ENCODE results near the gene FRY. TPM values are rescaled to one million over a fixed set of nuclear protein-coding genes. Genes with fewer than 3 reads are reported as not detected.
A peak's percentile ranks its signal among the peaks of the same experiment; 100 is the strongest.

FRY gene
- total RNA-seq, 1 donor from 2014 or later, result 29.8 TPM

DNA sequence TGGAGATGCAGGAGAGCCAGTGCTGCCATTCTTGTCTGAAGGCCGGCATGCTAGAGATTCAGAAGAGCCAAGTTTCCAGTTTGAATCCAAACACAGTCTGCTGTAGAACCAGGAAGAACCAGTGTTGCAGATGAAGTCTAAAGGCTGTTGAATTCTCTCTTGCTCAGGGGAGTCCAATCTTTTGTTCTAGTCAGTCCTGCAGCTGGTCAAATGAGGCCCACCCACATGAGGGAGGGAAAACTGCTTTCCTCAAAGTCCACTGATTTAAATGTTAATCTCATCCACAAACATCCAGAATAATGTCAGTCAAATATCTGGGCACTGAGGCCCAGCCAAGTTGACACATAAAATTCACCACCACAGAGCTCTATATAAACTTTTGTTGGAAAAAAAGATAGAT is 136.6 kb downstream of the FRY start:
- DNase-seq (ENCODE audit: low read depth), result no peak

DNA sequence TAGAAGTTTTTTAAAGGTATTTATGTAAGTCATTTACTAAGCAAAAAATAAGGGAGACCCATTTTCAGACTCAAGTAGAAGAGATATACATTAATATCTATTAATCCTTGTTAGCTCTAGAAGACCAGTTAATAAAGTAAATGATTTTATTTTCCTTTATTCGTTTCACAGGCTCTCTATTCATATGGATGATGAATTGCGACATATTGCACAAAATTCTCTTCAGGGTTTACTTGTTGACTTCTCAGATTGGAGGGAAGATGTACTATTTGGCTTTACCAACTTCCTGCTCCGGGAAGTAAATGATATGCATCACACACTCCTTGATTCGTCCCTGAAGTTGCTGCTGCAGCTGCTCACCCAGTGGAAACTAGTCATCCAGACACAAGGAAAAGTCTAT is 139.3 kb downstream of the FRY start:
- DNase-seq (ENCODE audit: low read depth), result no peak

- DNase-seq (ENCODE audit: low read depth), result no peak
Measured at GRCh38 chr13:32173881-32174280, 142.3 kb downstream of the FRY start.

DNA sequence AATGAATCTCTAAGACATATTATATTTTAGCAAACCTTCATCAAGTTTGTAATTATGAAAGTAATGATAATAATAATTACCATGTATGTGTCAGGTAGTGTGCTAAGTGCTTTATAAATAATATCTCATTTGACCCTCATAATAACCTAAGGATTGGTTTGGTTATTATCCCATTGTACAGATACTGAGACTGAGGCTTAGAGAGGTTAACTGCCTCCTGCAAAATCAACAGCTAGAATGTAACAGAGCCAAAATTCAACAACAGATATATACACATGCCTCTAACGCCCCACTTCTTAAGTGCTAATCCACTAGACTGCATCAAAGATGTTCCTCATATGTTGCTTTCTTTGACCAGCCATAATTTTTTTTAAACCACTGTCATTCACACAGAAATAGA is 142.8 kb downstream of the FRY start:
- no peak for DNase-seq (ENCODE audit: low read depth)

- DNase-seq (ENCODE audit: low read depth), result no peak
Measured at GRCh38 chr13:32175307-32175706, 143.7 kb downstream of the FRY start.

DNA sequence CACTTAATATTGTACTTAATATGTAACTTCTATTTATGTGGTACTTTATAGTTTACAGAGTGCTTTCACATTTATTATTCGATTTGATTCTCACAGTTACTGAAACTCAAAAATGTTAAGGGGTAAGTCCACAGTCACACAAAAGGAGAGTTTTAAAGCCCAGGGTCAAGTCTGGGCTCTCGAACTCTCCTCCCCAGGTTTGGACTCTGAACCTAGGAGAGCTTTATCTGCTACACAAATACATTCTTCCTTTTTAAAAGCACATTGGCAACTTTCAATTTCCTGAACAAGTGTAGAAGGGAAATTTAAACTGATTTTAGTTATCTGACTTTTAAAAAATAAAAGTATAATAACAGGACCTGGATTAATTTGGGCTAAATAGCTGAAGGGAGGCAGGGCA is 144.4 kb downstream of the FRY start:
- DNase-seq (ENCODE audit: low read depth), result no peak

GRCh38 chr13:32176696-32177095 is 145.1 kb downstream of the FRY start:
- peak; percentile 34 for DNase-seq (ENCODE audit: low read depth)

DNA sequence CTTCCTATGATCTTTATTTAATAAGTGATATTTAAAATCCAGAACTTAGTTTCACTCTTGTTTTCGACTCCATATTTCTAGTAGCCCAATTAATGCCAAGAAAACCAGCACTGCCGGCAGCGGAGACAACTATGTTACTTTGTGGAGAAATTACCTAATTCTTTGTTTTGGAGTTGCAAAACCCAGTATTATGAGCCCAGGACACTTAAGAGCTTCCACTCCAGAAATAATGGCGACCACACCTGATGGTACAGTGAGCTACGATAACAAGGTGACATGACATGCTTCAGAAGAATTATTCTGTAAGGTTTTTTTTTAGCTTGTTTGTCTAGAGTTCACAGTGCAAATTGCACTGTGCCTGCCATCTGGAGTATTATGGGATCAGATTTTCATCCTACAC is 147.2 kb downstream of the FRY start:
- no peak for DNase-seq (ENCODE audit: low read depth)

GRCh38 chr13:32179708-32180107 is 148.1 kb downstream of the FRY start:
- DNase-seq (ENCODE audit: low read depth), result no peak

- DNase-seq (ENCODE audit: low read depth), result no peak
Measured at GRCh38 chr13:32187651-32188050, 156.1 kb downstream of the FRY start.

DNA sequence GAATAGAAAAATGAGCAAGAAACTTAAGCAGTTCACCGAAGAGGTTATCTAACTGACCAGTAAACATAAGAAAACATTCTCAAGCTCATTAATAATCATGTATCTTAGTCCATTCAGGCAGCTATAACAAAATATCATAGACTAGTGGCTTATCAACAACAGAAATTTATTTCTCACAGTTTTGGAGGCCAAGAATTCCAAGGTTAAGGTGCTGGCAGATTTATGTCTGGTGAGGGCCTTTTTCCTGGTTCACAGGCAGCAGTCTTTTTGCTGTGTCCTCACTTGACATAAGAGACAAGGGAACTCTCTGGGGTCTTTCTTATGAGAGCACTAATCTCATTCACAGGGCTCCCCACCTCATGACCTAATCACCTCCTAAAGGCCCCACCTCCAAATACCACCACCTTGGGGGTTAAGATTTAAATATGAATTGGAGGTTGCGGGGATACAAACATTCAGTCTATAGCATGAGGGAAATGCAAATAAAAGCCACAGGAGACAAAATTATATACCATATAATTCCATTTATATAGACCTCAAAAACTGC is 160.0 kb downstream of the FRY start:
- DNase-seq (ENCODE audit: low read depth), result no peak

DNA sequence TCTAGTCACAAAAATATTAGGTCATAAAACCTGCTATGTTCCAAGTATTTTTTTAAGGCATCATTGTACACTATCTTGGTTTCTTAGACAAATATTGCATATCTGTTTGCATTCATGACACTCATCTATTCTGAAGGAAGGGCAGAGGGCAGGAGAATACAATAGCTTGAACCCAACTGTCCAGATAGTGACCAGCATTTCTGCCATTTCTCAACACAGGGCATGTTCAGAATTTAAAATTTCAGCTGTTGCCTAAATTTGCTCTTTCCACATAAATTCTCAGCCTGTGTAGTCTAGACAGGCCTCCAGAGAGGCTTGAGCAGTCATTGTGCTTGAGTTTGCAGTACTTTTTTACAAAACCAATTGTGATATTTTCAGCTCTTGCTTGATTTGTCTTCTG is 164.1 kb downstream of the FRY start:
- no peak for DNase-seq (ENCODE audit: low read depth)

GRCh38 chr13:32199168-32199567 is 167.6 kb downstream of the FRY start:
- DNase-seq (ENCODE audit: low read depth), result no peak

GRCh38 chr13:32200741-32201140 is 169.2 kb downstream of the FRY start:
- no peak for DNase-seq (ENCODE audit: low read depth)

- DNase-seq (ENCODE audit: low read depth), result no peak
Measured at GRCh38 chr13:32201809-32202208, 170.2 kb downstream of the FRY start.

GRCh38 chr13:32202268-32202667 is 170.7 kb downstream of the FRY start:
- no peak for DNase-seq (ENCODE audit: low read depth)

- no peak for DNase-seq (ENCODE audit: low read depth)
Measured at GRCh38 chr13:32203221-32203620, 171.6 kb downstream of the FRY start.

GRCh38 chr13:32203736-32204135 is 172.2 kb downstream of the FRY start:
- no peak for DNase-seq (ENCODE audit: low read depth)

DNA sequence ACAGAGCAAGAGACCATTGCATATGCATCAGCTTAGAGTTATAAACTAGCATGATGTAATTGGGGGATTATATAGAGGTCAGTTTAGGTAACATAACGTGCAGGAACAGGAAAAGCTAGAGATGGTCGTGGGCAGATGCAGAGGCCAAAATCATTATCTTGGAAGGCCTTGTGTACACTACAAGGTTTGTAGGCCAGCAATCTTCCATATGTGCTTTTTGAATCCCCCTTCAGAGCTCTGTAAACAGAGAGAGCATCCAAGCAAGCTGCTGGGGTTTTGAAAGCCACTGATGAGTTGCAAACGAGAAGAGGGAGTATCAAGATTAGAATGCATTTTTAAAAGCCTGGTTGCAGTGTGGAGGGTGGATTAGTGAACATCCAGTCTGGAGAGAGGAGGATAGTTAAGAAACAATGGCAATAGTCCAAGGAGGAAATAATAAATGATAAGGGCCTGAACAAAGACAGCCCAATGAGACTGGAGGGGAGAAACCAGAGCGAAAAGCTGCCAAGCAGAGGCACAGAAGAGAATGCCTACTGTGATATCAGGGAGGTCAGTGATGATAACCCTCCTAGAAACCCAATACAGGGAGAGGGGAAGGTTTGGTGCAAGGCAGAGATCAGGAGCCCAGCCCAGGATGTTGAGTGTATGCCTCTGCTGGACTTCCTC is 174.0 kb downstream of the FRY start:
- DNase-seq (ENCODE audit: low read depth), result no peak

GRCh38 chr13:32206097-32206740 is 174.6 kb downstream of the FRY start:
- no peak for DNase-seq (ENCODE audit: low read depth)

GRCh38 chr13:32208860-32209259 is 177.3 kb downstream of the FRY start:
- DNase-seq (ENCODE audit: low read depth), result no peak

DNA sequence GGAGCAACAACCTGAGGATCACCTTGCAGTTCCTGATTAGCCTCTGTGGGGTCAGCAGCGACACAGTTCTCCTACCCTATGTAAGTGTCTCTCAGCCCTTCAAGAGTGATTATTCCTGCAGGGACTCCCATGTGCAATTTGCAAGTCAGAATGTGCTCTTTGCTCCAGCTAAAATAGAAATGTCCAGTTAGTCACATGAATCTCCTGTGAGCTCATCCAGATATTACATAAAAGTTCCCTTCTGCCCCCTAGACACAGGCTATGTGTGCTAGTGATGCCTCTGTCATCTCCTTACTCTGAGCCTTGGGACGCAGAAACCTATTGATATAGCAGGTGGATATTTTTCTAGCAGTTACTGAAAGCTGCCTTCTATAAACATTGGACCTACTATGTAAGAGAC is 178.1 kb downstream of the FRY start:
- no peak for DNase-seq (ENCODE audit: low read depth)

GRCh38 chr13:32210101-32210500 is 178.5 kb downstream of the FRY start:
- no peak for DNase-seq (ENCODE audit: low read depth)
